Duodenal mucosa (tissue), 2 donors: ENCODE measurements around the gene SLC10A3.
A peak's percentile ranks its signal among the peaks of the same experiment; 100 is the strongest.

Source experiments
- H3K27ac ChIP-seq: one replicate; pipeline ENCODE4 v1.7.0; 2013; ENCODE audit warnings: low read depth, low read length
- H3K27me3 ChIP-seq, 2 donors: one replicate each; pipeline ENCODE4 v1.7.0; 2013; ENCODE audit warnings: low read length in 2 of 2, control low read depth in 1 of 2; ENCODE audit not compliant: insufficient read depth in 2 of 2, control insufficient read depth in 1 of 2
- H3K36me3 ChIP-seq, 2 donors: one replicate each; pipeline ENCODE4 v1.7.0; 2013; ENCODE audit warnings: low read length in 2 of 2, control low read depth in 1 of 2; ENCODE audit not compliant: insufficient read depth in 2 of 2, control insufficient read depth in 1 of 2
- H3K4me1 ChIP-seq, 2 donors: one replicate each; pipeline ENCODE4 v1.7.0; 2013; ENCODE audit warnings: low read length in 2 of 2, control low read depth in 1 of 2; ENCODE audit not compliant: insufficient read depth in 2 of 2, control insufficient read depth in 1 of 2
- H3K4me3 ChIP-seq, 2 donors: one replicate each; pipeline ENCODE4 v1.7.0; 2013; ENCODE audit warnings: low read length in 2 of 2, low read depth in 1 of 2
- H3K9ac ChIP-seq, 2 donors: one replicate each; pipeline ENCODE4 v1.7.0; 2013; ENCODE audit warnings: low read length in 2 of 2, low read depth in 1 of 2
- H3K9me3 ChIP-seq, 2 donors: one replicate each; pipeline ENCODE4 v1.7.0; 2013; ENCODE audit warnings: low read length in 2 of 2, control low read depth in 1 of 2; ENCODE audit not compliant: control insufficient read depth in 1 of 2

SLC10A3 gene

GRCh38 chrX:154441984-154442707 is 48.3 kb downstream of the SLC10A3 start:
- Histone ChIP-seq H3K9ac (no peak overlapping the region), H3K9me3 (no peaks in the 10 kb centered on the region), H3K36me3 (peaks cover 8 to 23% of the 10 kb centered on the region in 2 donors), H3K27me3 (no peaks in the 10 kb centered on the region), H3K4me1 (peaks cover 23 to 27% of the 10 kb centered on the region in 2 donors), H3K27ac (no peak overlapping the region), H3K4me3 (no peak overlapping the region)

DNA sequence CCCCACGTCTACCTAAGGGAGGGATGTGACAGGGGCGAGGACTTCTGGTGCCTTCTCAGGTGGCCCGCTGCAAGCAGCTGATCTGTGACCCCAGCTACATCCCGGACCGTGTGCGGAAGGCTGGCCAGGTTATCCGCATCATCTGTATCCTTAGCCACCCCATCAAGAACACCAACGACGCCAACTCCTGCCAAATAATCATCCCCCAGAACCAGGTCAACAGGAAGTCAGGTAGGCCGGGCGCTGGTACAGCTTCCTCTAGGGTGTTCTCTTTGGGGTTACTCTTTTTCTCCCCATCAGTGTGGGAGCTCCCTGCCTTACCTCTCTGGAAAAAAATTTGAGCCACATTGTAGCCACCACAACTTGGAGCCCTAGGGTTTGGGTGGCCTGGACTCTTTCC is 48.9 kb downstream of the SLC10A3 start:
- Histone ChIP-seq H3K36me3 (peaks cover 8 to 19% of the 10 kb centered on the region in 2 donors), H3K9me3 (no peaks in the 10 kb centered on the region), H3K9ac (no peak overlapping the region), H3K4me3 (no peak overlapping the region), H3K4me1 (peaks cover 23 to 27% of the 10 kb centered on the region in 2 donors), H3K27ac (no peak overlapping the region), H3K27me3 (no peaks in the 10 kb centered on the region)

DNA sequence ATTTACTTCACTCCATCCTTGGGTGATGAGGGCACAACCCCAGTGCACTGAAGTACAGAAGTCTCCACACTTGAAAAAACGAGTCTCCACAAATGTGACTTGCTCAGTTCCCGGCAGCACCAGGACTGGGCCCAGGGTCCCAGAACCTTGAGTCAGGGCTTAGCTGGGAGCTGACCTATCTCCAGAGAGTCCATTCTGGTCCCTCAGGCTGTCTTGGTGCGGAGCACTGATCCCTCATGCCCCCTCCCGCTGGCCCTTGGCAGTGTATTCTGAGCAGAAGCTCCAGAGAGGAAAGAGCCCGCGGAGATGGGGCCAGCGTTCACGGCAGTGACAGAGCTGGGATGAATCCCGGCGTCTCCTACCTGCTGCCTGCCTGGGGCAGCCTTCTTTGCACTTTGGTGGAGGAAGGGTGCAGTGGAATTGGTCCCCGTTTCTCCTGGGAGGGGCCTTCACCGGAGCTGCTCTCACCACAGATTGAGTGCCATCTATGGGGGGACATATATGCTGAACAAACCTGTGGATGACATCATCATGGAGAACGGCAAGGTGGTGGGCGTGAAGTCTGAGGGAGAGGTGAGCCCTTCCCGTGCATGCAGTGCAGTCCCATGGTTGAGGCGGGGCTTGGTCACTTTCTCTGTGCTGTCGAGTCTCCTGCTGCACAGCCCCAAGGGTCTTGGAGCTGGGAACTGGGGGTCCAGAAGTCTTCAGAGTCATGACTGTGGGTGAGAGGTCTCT is 49.6 kb downstream of the SLC10A3 start:
- Histone ChIP-seq H3K36me3 (peaks cover 8 to 18% of the 10 kb centered on the region in 2 donors), H3K9ac (no peak overlapping the region), H3K27me3 (no peaks in the 10 kb centered on the region), H3K4me1 (peaks cover 23 to 27% of the 10 kb centered on the region in 2 donors), H3K27ac (no peak overlapping the region), H3K9me3 (no peaks in the 10 kb centered on the region), H3K4me3 (no peak overlapping the region)

- Histone ChIP-seq H3K9ac (no peak overlapping the region), H3K9me3 (no peaks in the 10 kb centered on the region), H3K27me3 (no peaks in the 10 kb centered on the region), H3K4me3 (no peak overlapping the region), H3K27ac (no peak overlapping the region), H3K4me1 (peaks cover 18 to 19% of the 10 kb centered on the region in 2 donors), H3K36me3 (peaks cover 8 to 27% of the 10 kb centered on the region in 2 donors)
These were observed 50.6 kb downstream of the SLC10A3 start for GRCh38 chrX:154439841-154440240.

DNA sequence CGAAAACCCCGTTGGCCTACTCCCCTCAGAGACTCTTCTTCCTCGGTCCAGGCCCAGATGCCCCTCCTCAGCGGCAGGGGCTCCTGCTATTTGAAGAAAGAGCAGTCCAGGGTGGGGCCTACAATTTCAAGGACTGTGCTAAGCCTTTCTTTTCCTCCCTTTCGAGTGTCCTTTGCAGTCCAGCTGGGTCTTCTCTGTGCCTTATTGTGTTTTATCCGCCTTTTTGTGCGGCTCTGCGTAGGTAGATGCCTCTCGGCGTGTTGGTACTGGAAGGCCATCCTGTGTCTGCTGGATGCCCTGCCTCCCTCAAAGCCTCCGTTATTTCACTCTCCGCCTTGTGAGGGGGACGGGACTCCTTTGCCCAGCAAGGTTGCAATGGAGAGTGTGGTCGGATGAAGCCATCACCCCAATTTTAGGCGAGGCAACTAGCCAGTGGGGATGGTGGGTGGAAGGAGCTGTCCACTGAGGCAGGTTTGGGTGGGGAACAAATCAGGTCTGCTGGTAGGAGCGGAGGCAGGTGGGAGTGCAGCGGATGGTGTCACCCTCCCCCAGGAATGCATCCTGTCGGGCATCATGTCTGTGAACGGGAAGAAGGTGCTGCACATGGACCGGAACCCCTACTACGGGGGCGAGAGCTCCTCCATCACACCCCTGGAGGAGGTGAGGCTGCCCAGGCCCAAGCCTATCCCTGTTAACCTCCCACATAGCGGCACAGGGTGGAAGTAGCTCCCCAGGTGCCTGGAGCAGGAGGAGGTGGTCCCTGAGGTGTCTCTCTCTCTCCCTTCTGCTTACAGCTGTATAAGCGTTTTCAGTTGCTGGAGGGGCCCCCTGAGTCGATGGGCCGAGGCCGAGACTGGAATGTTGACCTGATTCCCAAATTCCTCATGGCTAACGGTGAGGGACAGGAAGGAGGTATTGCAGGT is 52.2 kb downstream of the SLC10A3 start:
- Histone ChIP-seq H3K9me3 (no peaks in the 10 kb centered on the region), H3K9ac (peak overlapping the region; percentile 15 to 51), H3K4me3 (peak overlapping the region; percentile 65 to 76), H3K4me1 (peaks cover 9 to 15% of the 10 kb centered on the region in 2 donors), H3K36me3 (peaks cover 8 to 41% of the 10 kb centered on the region in 2 donors), H3K27ac (no peak overlapping the region), H3K27me3 (no peaks in the 10 kb centered on the region)
